Measurements from ENCODE around the gene STT3B. TPM values are rescaled to one million over a fixed set of nuclear protein-coding genes. Genes with fewer than 3 reads are reported as not detected.

The STT3B gene
- total and polyA plus RNA-seq, 2 donors (not counting 1 experiment from before 2014, with no cell fraction given): 145 to 259 TPM

- Histone ChIP-seq H3K36me3 (ENCODE audit: control insufficient read depth, insufficient read depth, low read length) (no peaks in the 10 kb centered on the region), H3K27me3 (ENCODE audit: control insufficient read depth, insufficient read depth, low read length) (no peaks in the 10 kb centered on the region), H3K9ac (ENCODE audit: insufficient read depth, low read length) (no peak overlapping the region), H3K4me2 (ENCODE audit: extremely low read depth, insufficient read depth, low read length) (no peak overlapping the region), H3K9me3 (ENCODE audit: control insufficient read depth, insufficient read depth, low read depth, low read length) (no peaks in the 10 kb centered on the region), H3K4me1 (ENCODE audit: control insufficient read depth, extremely low read depth, insufficient read depth, low read length) (peaks cover 8% of the 10 kb centered on the region), H2AFZ (ENCODE audit: low read length) (no peak overlapping the region), H3K79me2 (ENCODE audit: control insufficient read depth, insufficient read depth, low read length) (peaks cover 88% of the 10 kb centered on the region), H3K4me3 (replicated peaks in 1 of 4; ENCODE audit: control extremely low read depth in 1 of 4, insufficient read depth in 1 of 4, low read depth in 3 of 4, low read length in 4 of 4) (no peak overlapping the region), H3K27ac (ENCODE audit: insufficient read depth, low read length) (no peak overlapping the region), H4K20me1 (ENCODE audit: control insufficient read depth, extremely low read depth, insufficient read depth, low read length) (peaks cover 8% of the 10 kb centered on the region)
- no peak for TF ChIP-seq EZH2 (IDR thresholded peaks at IDR 0.05; ENCODE audit: low read length, missing control alignments)
- no peak for TF ChIP-seq CTCF (conservative IDR thresholded peaks at IDR 0.05 in 1 of 2, IDR thresholded peaks at IDR 0.05 in 1 of 2; ENCODE audit: low read depth in 1 of 2, low read length in 2 of 2)
- no peak for DNase-seq (ENCODE audit: low read depth in 2 of 2)
These were observed 14.0 kb downstream of the STT3B start for GRCh38 chr3:31546725-31547124.

GRCh38 chr3:31550452-31551251, 17.9 kb downstream of the STT3B start:
- Histone ChIP-seq H3K36me3 (ENCODE audit: control insufficient read depth, insufficient read depth, low read length) (no peaks in the 10 kb centered on the region), H3K79me2 (ENCODE audit: control insufficient read depth, insufficient read depth, low read length) (peaks cover 90% of the 10 kb centered on the region), H3K4me3 (replicated peaks in 1 of 4; ENCODE audit: control extremely low read depth in 1 of 4, insufficient read depth in 1 of 4, low read depth in 3 of 4, low read length in 4 of 4) (no peak overlapping the region), H3K4me1 (ENCODE audit: control insufficient read depth, extremely low read depth, insufficient read depth, low read length) (peaks cover 8% of the 10 kb centered on the region), H3K27ac (ENCODE audit: insufficient read depth, low read length) (no peak overlapping the region), H3K4me2 (ENCODE audit: extremely low read depth, insufficient read depth, low read length) (no peak overlapping the region), H3K9me3 (ENCODE audit: control insufficient read depth, insufficient read depth, low read depth, low read length) (no peaks in the 10 kb centered on the region), H3K27me3 (ENCODE audit: control insufficient read depth, insufficient read depth, low read length) (no peaks in the 10 kb centered on the region), H4K20me1 (ENCODE audit: control insufficient read depth, extremely low read depth, insufficient read depth, low read length) (peaks cover 4% of the 10 kb centered on the region), H2AFZ (ENCODE audit: low read length) (no peak overlapping the region), H3K9ac (ENCODE audit: insufficient read depth, low read length) (no peak overlapping the region)
- peak; percentile 20 to 40 for DNase-seq (ENCODE audit: low read depth in 2 of 2)
- TF ChIP-seq EZH2 (IDR thresholded peaks at IDR 0.05; ENCODE audit: low read length, missing control alignments) (no peak), CTCF (conservative IDR thresholded peaks at IDR 0.05 in 1 of 2, IDR thresholded peaks at IDR 0.05 in 1 of 2; ENCODE audit: low read depth in 1 of 2, low read length in 2 of 2) (peak; percentile 59 to 64)

GRCh38 chr3:31551646-31552045, 18.9 kb downstream of the STT3B start:
- Histone ChIP-seq H2AFZ (ENCODE audit: low read length) (no peak overlapping the region), H3K27ac (ENCODE audit: insufficient read depth, low read length) (no peak overlapping the region), H3K4me3 (replicated peaks in 1 of 4; ENCODE audit: control extremely low read depth in 1 of 4, insufficient read depth in 1 of 4, low read depth in 3 of 4, low read length in 4 of 4) (no peak overlapping the region), H3K79me2 (ENCODE audit: control insufficient read depth, insufficient read depth, low read length) (peaks cover 90% of the 10 kb centered on the region), H3K36me3 (ENCODE audit: control insufficient read depth, insufficient read depth, low read length) (no peaks in the 10 kb centered on the region), H3K4me1 (ENCODE audit: control insufficient read depth, extremely low read depth, insufficient read depth, low read length) (peaks cover under 1% of the 10 kb centered on the region), H3K9me3 (ENCODE audit: control insufficient read depth, insufficient read depth, low read depth, low read length) (no peaks in the 10 kb centered on the region), H3K27me3 (ENCODE audit: control insufficient read depth, insufficient read depth, low read length) (no peaks in the 10 kb centered on the region), H3K9ac (ENCODE audit: insufficient read depth, low read length) (no peak overlapping the region), H3K4me2 (ENCODE audit: extremely low read depth, insufficient read depth, low read length) (no peak overlapping the region), H4K20me1 (ENCODE audit: control insufficient read depth, extremely low read depth, insufficient read depth, low read length) (peaks cover 4% of the 10 kb centered on the region)
- TF ChIP-seq CTCF (conservative IDR thresholded peaks at IDR 0.05 in 1 of 2, IDR thresholded peaks at IDR 0.05 in 1 of 2; ENCODE audit: low read depth in 1 of 2, low read length in 2 of 2) (no peak), EZH2 (IDR thresholded peaks at IDR 0.05; ENCODE audit: low read length, missing control alignments) (no peak)
- DNase-seq (ENCODE audit: low read depth in 2 of 2): no peak
